GM12878 (cell line): ENCODE measurements around the gene ITM2C. TPM values are rescaled to one million over a fixed set of nuclear protein-coding genes. Genes with fewer than 3 reads are reported as not detected.

Experiments used
- ASH2L ChIP-seq: fragments of 300-600, 200-600 bp; sonication (generic); IDR thresholded peaks from 2 replicates; pipeline ENCODE4 v1.6.1; 2017; ENCODE audit warnings: low read depth, mild to moderate bottlenecking, borderline replicate concordance
- ATF3 ChIP-seq: IDR thresholded peaks from 2 replicates; pipeline ENCODE4 v1.6.1; 2011; ENCODE audit warnings: low read depth, mild to moderate bottlenecking, low read length, moderate library complexity, borderline replicate concordance; ENCODE audit errors: extremely low read depth
- BCLAF1 ChIP-seq: fragments of 450-650 bp; IDR thresholded peaks from 2 replicates; pipeline ENCODE4 v1.6.1; 2017; ENCODE audit warnings: antibody characterized with exemption, mild to moderate bottlenecking, moderate library complexity
- CBX3 ChIP-seq: fragments of 200-600 bp; sonication (generic); IDR thresholded peaks from 2 replicates; pipeline ENCODE4 v1.6.1; 2016; ENCODE audit warnings: low read depth, borderline replicate concordance
- DPF2 ChIP-seq: fragments of 450-650 bp; IDR thresholded peaks from 2 replicates; pipeline ENCODE4 v1.6.1; 2017; ENCODE audit warnings: mild to moderate bottlenecking
- EGR1 ChIP-seq, 2 experiments: IDR thresholded peaks; 1 replicate in 1 of 2; 2 replicates in 1 of 2; pipeline ENCODE4 v1.6.1; 2011 to 2012; ENCODE audit warnings: low read depth in 2 of 2, low read length in 2 of 2, borderline replicate concordance in 1 of 2, mild to moderate bottlenecking in 1 of 2, moderate library complexity in 1 of 2
- ELK1 ChIP-seq: IDR thresholded peaks from 2 replicates; pipeline ENCODE4 v1.6.1; 2012; ENCODE audit warnings: low read depth, low read length, improper control_type of control experiment
- HDAC2 ChIP-seq: fragments of 200-600 bp; sonication (generic); IDR thresholded peaks from 2 replicates; pipeline ENCODE4 v1.6.1; 2017
- IRF3 ChIP-seq: fragments of 450-650 bp; IDR thresholded peaks from 2 replicates; pipeline ENCODE4 v1.6.1; 2014; ENCODE audit warnings: mild to moderate bottlenecking
- KDM1A ChIP-seq: fragments of 200-600 bp; sonication (generic); IDR thresholded peaks from 2 replicates; pipeline ENCODE4 v1.6.1; 2016; ENCODE audit warnings: borderline replicate concordance
- NRF1 ChIP-seq: conservative IDR thresholded peaks from 2 replicates; pipeline ENCODE4 v1.6.1; 2011; ENCODE audit warnings: mild to moderate bottlenecking, low read depth, low read length, improper control_type of control experiment
- PML ChIP-seq: IDR thresholded peaks from 2 replicates; pipeline ENCODE4 v1.6.1; 2012; ENCODE audit warnings: low read length, inconsistent platforms
- RELB ChIP-seq: fragments of 450-650 bp; IDR thresholded peaks from 2 replicates; pipeline ENCODE4 v1.6.1; 2017; ENCODE audit warnings: low read depth, mild to moderate bottlenecking, moderate library complexity
- ZNF592 ChIP-seq: fragments of 450-650 bp; IDR thresholded peaks from 2 replicates; pipeline ENCODE4 v1.6.1; 2017; ENCODE audit warnings: mild to moderate bottlenecking, moderate library complexity
- ZNF622 ChIP-seq: fragments of 450-650 bp; IDR thresholded peaks from 2 replicates; pipeline ENCODE4 v1.6.1; 2017; ENCODE audit warnings: mild to moderate bottlenecking, inconsistent platforms
- polyA plus RNA-seq, 11 experiments: library from polyadenylated mRNA; depleted of rRNA in 4 of 11; unstranded in 6 of 11; stranded (reverse) in 5 of 11; fragments of >200 nt; fragmentation: Nextera tagmentation in 4 of 11; fragmentation: Illumina TruSeq in 1 of 11; extraction: Ambion mirVana in 4 of 11; extraction: Trizol in 1 of 11; gene quantifications; 1 replicate in 1 of 11; 2 replicates in 10 of 11; pipeline versions ENCODE4 v1.2.1 to v1.2.3, GENCODE V29; 2011 to 2016; ENCODE audit warnings: inconsistent platforms in 2 of 11, missing spikeins in 2 of 11, low read depth in 1 of 11
- total RNA-seq, 4 experiments: library from RNA; depleted of rRNA in 3 of 4; stranded (reverse); fragments of >200 nt in 3 of 4; fragmentation: Illumina TruSeq in 1 of 4; extraction: Trizol in 1 of 4; gene quantifications; 2 replicates each; pipeline versions ENCODE4 v1.2.1 to v1.2.3, GENCODE V29; 2013 to 2021

Gene ITM2C
- total and polyA plus RNA-seq, 10 of the 15 experiments (the other 5 are each of a cell fraction or from before 2014, with no cell fraction given) = 5.4 to 195 (median 149) TPM

- TF ChIP-seq BCLAF1 (no peak), EGR1 (IDR thresholded peaks at IDR 0.05; ENCODE audit: borderline replicate concordance in 1 of 2, low read depth in 2 of 2, low read length in 2 of 2) (peak in 1 of 2 experiments; percentile 34; a peak in 1 of 3 replicates), DPF2 (peak; percentile 57; the same call in 1 of the 2 replicates), NRF1 (no peak), ATF3 (no peak), ZNF592 (0 out of 2 replicates have a peak, but pooled peaks have one; percentile 4), ZNF622 (no peak), ELK1 (no peak), ASH2L (no peak), PML (no peak), IRF3 (no peak), CBX3 (no peak), HDAC2 (no peak), RELB (peak; percentile 54; the same call in 1 of the 2 replicates), KDM1A (no peak)
Observed at GRCh38 chr2:230924470-230925341, 60.0 kb downstream of the ITM2C start, which contains the start of gene GPR55 (continued).
